HepG2 (cell line): ENCODE data around the gene TMOD3. TPM values are rescaled to one million over a fixed set of nuclear protein-coding genes. Genes with fewer than 3 reads are reported as not detected.

Experiments used
- ATAC-seq: fragments of 200-7000 bp; cut with Tn5 transposase; 3 replicates; pipeline ENCODE4 v1.9.1; 2020; ENCODE audit warnings: mild to moderate bottlenecking, moderate library complexity
- BruUV-seq: library from RNA; stranded (reverse); fragments of 400-500 nt; replicated peaks from 2 replicates; lab custom pipeline; 2021; lab: Mats Ljungman, UMichigan
- CTCF ChIA-PET: fragments of 300-600 bp; formaldehyde crosslinking; extraction: SDS; loops from one replicate; lab custom pipeline; 2021; ENCODE audit warnings: low total read pairs, inconsistent platforms, low intra/inter-chr PET ratio; lab: Yijun Ruan, JAX
- POLR2A ChIA-PET: fragments of 350-600 bp; sonication (Branson Sonifier 250); formaldehyde crosslinking; loops from one replicate; lab custom pipeline; 2020; ENCODE audit warnings: antibody characterized with exemption, inconsistent platforms; lab: Yijun Ruan, JAX
- DNase-seq: peaks from one replicate; pipeline ENCODE4 v3.0.0-alpha.2; 2015; ENCODE audit warnings: low spot score
- FAIRE-seq: peaks from 3 replicates; lab custom pipeline; 2011; peaks lifted over from hg19 to GRCh38; lab: Jason Lieb, UNC
- H2AFZ ChIP-seq: one replicate; pipeline ENCODE4 v1.6.1; 2011; ENCODE audit warnings: low read length, inconsistent platforms
- H3K27ac ChIP-seq: fragments of 300-600 bp; 3 replicates; pipeline ENCODE4 v1.8.0; 2011; ENCODE audit warnings: mixed run types, mild to moderate bottlenecking, mixed read lengths, low read length, inconsistent platforms; ENCODE audit not compliant: insufficient read depth; ENCODE audit errors: extremely low read length
- H3K27me3 ChIP-seq, 2 experiments: fragments of 200-600 bp in 1 of 2; 2 replicates in 1 of 2; 3 replicates in 1 of 2; pipeline versions ENCODE4 v1.6.0 to v1.8.0; 2011; ENCODE audit warnings: low read length in 2 of 2, mild to moderate bottlenecking in 2 of 2, moderate library complexity in 2 of 2, inconsistent platforms in 1 of 2; ENCODE audit not compliant: insufficient read depth in 2 of 2, control insufficient read depth in 1 of 2
- H3K36me3 ChIP-seq, 2 experiments: fragments of 200-600 bp in 1 of 2; replicated peaks in 1 of 2; 2 replicates in 1 of 2; 3 replicates in 1 of 2; pipeline versions ENCODE4 v1.5.1 to v1.8.0; 2011; ENCODE audit warnings: low read length in 2 of 2, inconsistent platforms in 1 of 2; ENCODE audit not compliant: insufficient read depth in 2 of 2, control insufficient read depth in 1 of 2
- H3K4me1 ChIP-seq: 2 replicates; pipeline ENCODE4 v1.5.1; 2012; ENCODE audit warnings: low read length, inconsistent platforms; ENCODE audit not compliant: insufficient read depth
- H3K4me2 ChIP-seq: 2 replicates; pipeline ENCODE4 v1.6.0; 2011; ENCODE audit warnings: low read depth, low read length, inconsistent platforms
- H3K4me3 ChIP-seq, 3 experiments: fragments of 200-600 bp in 1 of 3; sonication (generic), shearing (Covaris generic) in 1 of 3; replicated peaks in 1 of 3; 2 replicates each; pipeline ENCODE4 v1.5.1; 2011 to 2016; ENCODE audit warnings: low read length in 3 of 3, inconsistent platforms in 2 of 3, low read depth in 2 of 3, mild to moderate bottlenecking in 2 of 3, control low read depth in 1 of 3, mixed read lengths in 1 of 3; ENCODE audit not compliant: insufficient read depth in 1 of 3
- H3K79me2 ChIP-seq: one replicate; pipeline ENCODE4 v1.6.1; 2011; ENCODE audit warnings: low read length, inconsistent platforms; ENCODE audit not compliant: insufficient read depth
- H3K9ac ChIP-seq: 2 replicates; pipeline ENCODE4 v1.6.0; 2011; ENCODE audit warnings: mild to moderate bottlenecking, low read depth, low read length, inconsistent platforms; ENCODE audit not compliant: insufficient read depth
- H3K9me3 ChIP-seq: 2 replicates; pipeline ENCODE4 v1.5.1; 2012; ENCODE audit warnings: mild to moderate bottlenecking, low read length
- H4K20me1 ChIP-seq: 2 replicates; pipeline ENCODE4 v1.6.0; 2011; ENCODE audit warnings: inconsistent platforms, mild to moderate bottlenecking, low read length, moderate library complexity; ENCODE audit not compliant: insufficient read depth
- ARNT ChIP-seq: fragments of 450-650 bp; IDR thresholded peaks from 2 replicates; pipeline ENCODE4 v1.6.1; 2017
- DMAP1 ChIP-seq: IDR thresholded peaks from 2 replicates; pipeline ENCODE4 v1.6.1; 2016
- GTF2F1 ChIP-seq: fragments of 150-350 bp; IDR thresholded peaks from 2 replicates; pipeline ENCODE4 v1.6.1; 2014; ENCODE audit warnings: low read length
- HMG20B ChIP-seq: conservative IDR thresholded peaks from 2 replicates; pipeline ENCODE4 v1.6.1; 2016; ENCODE audit warnings: missing genetic modification reagents, missing compliant biosample characterization
- RNF2 ChIP-seq: fragments of 450-650 bp; conservative IDR thresholded peaks from 2 replicates; pipeline ENCODE4 v1.6.1; 2016; ENCODE audit warnings: low read depth
- SIX1 ChIP-seq: sonication (generic); formaldehyde crosslinking; IDR thresholded peaks from 2 replicates; pipeline ENCODE4 v1.4.0; 2020; ENCODE audit warnings: missing genetic modification reagents, borderline replicate concordance
- SRSF4 ChIP-seq: fragments of 200-400 bp; formaldehyde crosslinking; IDR thresholded peaks from one replicate; pipeline ENCODE4 v1.6.1; 2018; ENCODE audit warnings: mild to moderate bottlenecking, low read depth, low read length, moderate library complexity; ENCODE audit not compliant: poor library complexity, severe bottlenecking
- ZC3H4 ChIP-seq: sonication (generic); formaldehyde crosslinking; IDR thresholded peaks from 2 replicates; pipeline ENCODE4 v1.4.0; 2020; ENCODE audit warnings: missing genetic modification reagents, borderline replicate concordance
- ZFP41 ChIP-seq: sonication (generic); formaldehyde crosslinking; IDR thresholded peaks from 2 replicates; pipeline ENCODE4 v1.4.0; 2020; ENCODE audit warnings: mild to moderate bottlenecking, missing genetic modification reagents, borderline replicate concordance
- ZFP90 ChIP-seq: sonication (generic); formaldehyde crosslinking; IDR thresholded peaks from 2 replicates; pipeline ENCODE4 v1.8.0; 2022; ENCODE audit warnings: missing genetic modification reagents, mild to moderate bottlenecking, inconsistent platforms, borderline replicate concordance
- ZNF101 ChIP-seq: sonication (generic); formaldehyde crosslinking; IDR thresholded peaks from 2 replicates; pipeline ENCODE4 v1.4.0; 2020; ENCODE audit warnings: mild to moderate bottlenecking, low read depth, missing genetic modification reagents, borderline replicate concordance
- ZNF205 ChIP-seq: IDR thresholded peaks from 2 replicates; pipeline ENCODE4 v1.6.1; 2018; ENCODE audit warnings: missing biosample characterization, missing genetic modification reagents
- ZNF256 ChIP-seq: sonication (generic); formaldehyde crosslinking; conservative IDR thresholded peaks from 2 replicates; pipeline ENCODE4 v1.4.0; 2020; ENCODE audit warnings: missing genetic modification reagents
- ZNF317 ChIP-seq: sonication (generic); formaldehyde crosslinking; IDR thresholded peaks from 2 replicates; pipeline ENCODE4 v1.5.0; 2020; ENCODE audit warnings: mild to moderate bottlenecking, missing genetic modification reagents
- ZNF614 ChIP-seq: IDR thresholded peaks from 2 replicates; pipeline ENCODE4 v1.6.1; 2018; ENCODE audit warnings: missing biosample characterization, missing genetic modification reagents, inconsistent platforms, borderline replicate concordance
- ZSCAN9 ChIP-seq: IDR thresholded peaks from 2 replicates; pipeline ENCODE4 v1.6.1; 2016; ENCODE audit warnings: borderline replicate concordance
- WGBS: methylation state at CpG from one replicate; pipeline ENCODE4 v1.1.6; 2017; ENCODE audit warnings: low lambda C conversion rate; 5-methylcytosine and 5-hydroxymethylcytosine counted together
- in situ Hi-C: cut with HindIII; loops from 2 replicates; pipeline ENCODE4 v1.10.0; 2017; ENCODE audit warnings: low pct_unique_long_range_greater_than_20kb; ENCODE audit not compliant: extremely low pct_ligation_motif_present
- intact Hi-C: fragments of 100-400 bp; cut with micrococcal nuclease; formaldehyde crosslinking; loops from one replicate; pipeline ENCODE4 v1.10.0; 2022; ENCODE audit not compliant: unreplicated experiment
- polyA plus RNA-seq, 8 experiments: library from polyadenylated mRNA; depleted of rRNA in 3 of 8; stranded (reverse) in 7 of 8; unstranded in 1 of 8; fragments of >200 nt; fragmentation: Illumina TruSeq in 4 of 8; extraction: Trizol in 4 of 8; gene quantifications; 2 replicates each; pipeline versions ENCODE4 v1.2.1 to v1.2.3, GENCODE V29; 2011 to 2016; ENCODE audit warnings: low read depth in 4 of 8, missing spikeins in 1 of 8, mixed read lengths in 1 of 8; ENCODE audit not compliant: insufficient read depth in 1 of 8
- total RNA-seq, 5 experiments: library from RNA; depleted of rRNA; stranded (reverse); fragments of >200 nt; fragmentation: Illumina TruSeq; extraction: Trizol; gene quantifications; 2 replicates each; pipeline ENCODE4 v1.2.3, GENCODE V29; 2016; ENCODE audit warnings: low read depth in 1 of 5
- TF ChIP-seq, protein P1 (sequence below): sonication (generic); formaldehyde crosslinking; IDR thresholded peaks from 2 replicates; pipeline ENCODE4 v1.4.0; 2020; ENCODE audit warnings: missing genetic modification reagents
- TF ChIP-seq, protein P2 (sequence below): sonication (generic); formaldehyde crosslinking; IDR thresholded peaks from 2 replicates; pipeline ENCODE4 v1.5.0; 2020; ENCODE audit warnings: missing genetic modification reagents, mild to moderate bottlenecking, borderline replicate concordance

TMOD3 gene
- total and polyA plus RNA-seq, 2 of the 13 experiments (the other 11 are each of a cell fraction or from before 2014, with no cell fraction given): 5.1 to 23.2 TPM

DNA sequence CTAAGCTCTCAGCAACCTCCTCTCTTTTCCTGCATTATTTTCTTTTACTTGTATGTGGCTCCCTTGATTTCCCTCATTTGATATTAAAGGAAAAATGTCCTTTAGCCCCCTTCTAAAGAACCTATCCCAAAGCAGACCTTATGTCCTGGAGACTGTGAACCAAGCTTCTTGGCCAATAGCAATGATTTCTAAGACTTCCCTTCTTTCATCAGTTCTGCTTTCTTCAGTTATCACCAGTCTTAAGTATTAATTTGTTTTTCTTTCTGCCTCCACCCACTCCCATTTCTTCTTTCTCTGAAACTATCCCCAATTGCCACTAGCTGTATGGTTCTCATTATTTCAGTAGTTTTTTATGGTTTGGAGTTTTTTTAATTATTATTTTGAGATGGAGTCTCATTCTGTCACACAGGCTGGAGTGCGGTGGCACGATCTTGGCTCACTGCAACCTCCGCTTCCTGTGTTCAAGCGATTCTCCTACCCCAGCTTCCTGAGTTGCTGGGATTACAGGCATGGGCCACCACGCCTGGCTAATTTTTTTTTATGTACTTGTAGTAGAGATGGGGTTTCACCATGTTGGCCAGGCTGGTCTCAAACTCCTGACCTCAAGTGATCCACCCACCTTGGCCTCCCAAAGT is 12.1 kb downstream of the TMOD3 start:
- Histone ChIP-seq H3K9ac (no peak overlapping the region), H4K20me1 (peaks cover 8% of the 10 kb centered on the region; the same call in 1 of the 2 replicates), H3K4me3 (no peak overlapping the region), H3K79me2 (peaks cover 91% of the 10 kb centered on the region), H3K27ac (no peak overlapping the region), H3K27me3 (no peaks in the 10 kb centered on the region), H3K9me3 (no peaks in the 10 kb centered on the region), H3K4me2 (no peak overlapping the region), H2AFZ (no peak overlapping the region)
- DNase-seq (no peak), FAIRE-seq (no peak), ATAC-seq (no peak)
- in situ Hi-C loops: no loop called here
- ChIA-PET POLR2A (no interaction called here), CTCF (no interaction called here)
- intact Hi-C loops: no loop called here
- BruUV-seq: no TSS peak
- WGBS: 99% methylated on average over 5 of the region's 5 CpGs
- TF ChIP-seq HMG20B (CRISPR knock-in tag): no peak
- TF ChIP-seq, all 625 proteins: peak for 0
- Histone ChIP-seq H3K36me3 (no peaks in the 10 kb centered on the region), H3K4me1 (peaks cover 68% of the 10 kb centered on the region)

DNA sequence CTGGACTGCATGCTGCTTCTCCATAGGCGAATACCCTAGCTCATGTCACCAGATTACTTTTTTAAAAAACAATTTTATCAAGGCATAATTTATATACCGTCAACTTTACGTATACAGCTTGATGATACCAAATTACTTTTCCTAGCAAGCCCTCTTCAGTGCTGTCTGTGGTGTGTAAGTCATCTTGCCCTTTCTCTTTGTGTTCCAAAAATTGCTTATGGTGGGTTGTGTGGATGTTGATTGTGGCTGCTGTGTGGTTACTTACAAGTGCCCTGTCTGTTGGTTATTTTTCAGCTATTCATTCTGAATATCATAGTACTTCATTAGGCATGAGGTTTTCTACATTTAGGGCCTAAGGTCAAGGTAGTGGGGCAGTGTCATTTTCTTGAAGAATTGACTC is 12.8 kb downstream of the TMOD3 start:
- peaks cover 8% of the 10 kb centered on the region; the same call in 1 of the 2 replicates for H4K20me1 ChIP-seq
- H3K36me3 ChIP-seq: no peaks in the 10 kb centered on the region
- intact Hi-C loops (no loop called here), in situ Hi-C loops (no loop called here)
- ChIA-PET CTCF (no interaction called here), POLR2A (no interaction called here)
- peaks cover 64% of the 10 kb centered on the region for H3K4me1 ChIP-seq
- DNase-seq (no peak), FAIRE-seq (no peak), ATAC-seq (no peak)
- no peak overlapping the region for H2AFZ ChIP-seq
- no peak overlapping the region for H3K4me3 ChIP-seq
- no peak overlapping the region for H3K9ac ChIP-seq
- no peak for TF ChIP-seq ZNF101 (CRISPR knock-in tag)
- no peak for TF ChIP-seq ZNF614
- TF ChIP-seq RNF2: no peak
- no peak for TF ChIP-seq ZNF205 (CRISPR knock-in tag)
- no peak for TF ChIP-seq ZFP90
- no peak for TF ChIP-seq ARNT
- no peak for TF ChIP-seq GTF2F1
- TF ChIP-seq ZNF256: no peak
- TF ChIP-seq DMAP1: no peak
- TF ChIP-seq ZFP41 (CRISPR knock-in tag): no peak
- TF ChIP-seq, protein P1, sequence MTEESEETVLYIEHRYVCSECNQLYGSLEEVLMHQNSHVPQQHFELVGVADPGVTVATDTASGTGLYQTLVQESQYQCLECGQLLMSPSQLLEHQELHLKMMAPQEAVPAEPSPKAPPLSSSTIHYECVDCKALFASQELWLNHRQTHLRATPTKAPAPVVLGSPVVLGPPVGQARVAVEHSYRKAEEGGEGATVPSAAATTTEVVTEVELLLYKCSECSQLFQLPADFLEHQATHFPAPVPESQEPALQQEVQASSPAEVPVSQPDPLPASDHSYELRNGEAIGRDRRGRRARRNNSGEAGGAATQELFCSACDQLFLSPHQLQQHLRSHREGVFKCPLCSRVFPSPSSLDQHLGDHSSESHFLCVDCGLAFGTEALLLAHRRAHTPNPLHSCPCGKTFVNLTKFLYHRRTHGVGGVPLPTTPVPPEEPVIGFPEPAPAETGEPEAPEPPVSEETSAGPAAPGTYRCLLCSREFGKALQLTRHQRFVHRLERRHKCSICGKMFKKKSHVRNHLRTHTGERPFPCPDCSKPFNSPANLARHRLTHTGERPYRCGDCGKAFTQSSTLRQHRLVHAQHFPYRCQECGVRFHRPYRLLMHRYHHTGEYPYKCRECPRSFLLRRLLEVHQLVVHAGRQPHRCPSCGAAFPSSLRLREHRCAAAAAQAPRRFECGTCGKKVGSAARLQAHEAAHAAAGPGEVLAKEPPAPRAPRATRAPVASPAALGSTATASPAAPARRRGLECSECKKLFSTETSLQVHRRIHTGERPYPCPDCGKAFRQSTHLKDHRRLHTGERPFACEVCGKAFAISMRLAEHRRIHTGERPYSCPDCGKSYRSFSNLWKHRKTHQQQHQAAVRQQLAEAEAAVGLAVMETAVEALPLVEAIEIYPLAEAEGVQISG (CRISPR knock-in tag): no peak
- TF ChIP-seq ZSCAN9: no peak
- TF ChIP-seq ZNF317 (CRISPR knock-in tag): no peak
- no peak for TF ChIP-seq SRSF4
- TF ChIP-seq, protein P2, sequence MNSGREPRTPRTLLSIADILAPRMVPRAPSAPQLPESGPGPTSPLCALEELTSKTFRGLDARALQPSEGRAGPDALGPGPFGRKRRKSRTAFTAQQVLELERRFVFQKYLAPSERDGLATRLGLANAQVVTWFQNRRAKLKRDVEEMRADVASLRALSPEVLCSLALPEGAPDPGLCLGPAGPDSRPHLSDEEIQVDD (CRISPR knock-in tag): no peak
- no peak for TF ChIP-seq ZC3H4 (CRISPR knock-in tag)
- no peak for TF ChIP-seq SIX1 (CRISPR knock-in tag)
- no peaks in the 10 kb centered on the region for H3K27me3 ChIP-seq
- H3K79me2 ChIP-seq: peaks cover 93% of the 10 kb centered on the region
- WGBS: 99% methylated on average over 3 of the region's 3 CpGs
- H3K27ac ChIP-seq: peak overlapping the region; percentile 78
- H3K9me3 ChIP-seq: no peaks in the 10 kb centered on the region
- no peak overlapping the region for H3K4me2 ChIP-seq
- BruUV-seq: no TSS peak
